D721Med (cell line): Measurements from ENCODE around the gene TBC1D17.

Experiments used
- DNase-seq: peaks from one replicate; pipeline ENCODE4 v3.0.0; 2011; ENCODE audit warnings: low spot score; ENCODE audit not compliant: insufficient read length
- FAIRE-seq: peaks from 2 replicates; lab custom pipeline; 2011; peaks lifted over from hg19 to GRCh38; lab: Jason Lieb, UNC
- CTCF ChIP-seq: IDR thresholded peaks from 2 replicates; pipeline ENCODE4 v1.5.1; 2012; ENCODE audit warnings: mild to moderate bottlenecking, control low read depth; ENCODE audit not compliant: insufficient read depth; ENCODE audit errors: missing control alignments

The TBC1D17 gene

GRCh38 chr19:49895566-49896297 lies 18.2 kb downstream of the TBC1D17 start:
- no peak for TF ChIP-seq CTCF

GRCh38 chr19:49896863-49897621 lies 19.5 kb downstream of the TBC1D17 start, which contains the start of gene IL4I1:
Gene IL4I1 (minus strand): TSS chr19:49896887. CDS start chr19:49896160, 727 bp downstream.
- FAIRE-seq (no peak), DNase-seq (no peak)
- TF ChIP-seq CTCF = no peak

More at GRCh38 chr19:49895566-49896297, 18.2 kb downstream of the TBC1D17 start:
- DNase-seq (no peak), FAIRE-seq (no peak)

- no peak for DNase-seq
- TF ChIP-seq CTCF = no peak
- no peak for FAIRE-seq
These were observed 26.6 kb downstream of the TBC1D17 start for GRCh38 chr19:49904136-49904535.

- TF ChIP-seq CTCF = no peak
- FAIRE-seq (no peak), DNase-seq (no peak)
These were observed 29.5 kb downstream of the TBC1D17 start for GRCh38 chr19:49906879-49907564.

- FAIRE-seq = no peak
- TF ChIP-seq CTCF = no peak
- DNase-seq = no peak
These were observed 30.4 kb downstream of the TBC1D17 start for GRCh38 chr19:49907745-49908446.

- no peak for FAIRE-seq
- TF ChIP-seq CTCF = no peak
- no peak for DNase-seq
These were observed 31.2 kb downstream of the TBC1D17 start for GRCh38 chr19:49908480-49909420.
